Measurements from ENCODE around the gene XPNPEP1. TPM values are rescaled to one million over a fixed set of nuclear protein-coding genes. Genes with fewer than 3 reads are reported as not detected.

XPNPEP1 gene
- total RNA-seq, 1 experiment from 2014 or later: 71.3 TPM

DNA sequence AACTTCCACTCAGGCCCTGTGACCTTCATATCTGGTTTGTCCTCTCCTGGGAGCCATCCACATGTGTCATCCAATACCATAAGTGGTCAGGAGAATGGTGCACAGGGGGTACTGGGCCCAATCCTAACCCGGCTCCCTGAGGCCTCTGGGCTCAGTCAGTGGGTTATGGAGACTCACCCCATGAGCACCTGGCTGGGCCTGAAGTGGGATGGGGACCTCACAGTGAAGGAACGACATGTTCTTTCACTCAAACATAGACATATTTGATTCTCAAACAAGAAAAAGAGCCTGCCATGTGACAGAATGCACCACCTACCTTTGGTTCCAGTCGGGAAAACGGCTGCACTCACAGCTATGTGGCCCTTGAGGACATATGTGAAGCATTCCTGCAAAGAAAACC is 51.8 kb downstream of the XPNPEP1 start:
- Histone ChIP-seq H3K9ac (ENCODE audit: extremely low read depth, insufficient read length, low read length) (no peak overlapping the region), H3K27ac (ENCODE audit: insufficient read length, low read depth, low read length) (no peak overlapping the region), H3K79me1 (ENCODE audit: insufficient read depth, low read depth, low read length, poor library complexity, severe bottlenecking) (no peaks in the 10 kb centered on the region), H3K56ac (ENCODE audit: insufficient read length, low read depth, low read length) (no peak overlapping the region), H4K8ac (replicated peaks; ENCODE audit: insufficient read length, low read depth, low read length) (no peak overlapping the region), H4K5ac (ENCODE audit: insufficient read length, low read depth, low read length) (no peak overlapping the region), H3K4me1 (ENCODE audit: insufficient read depth, low read length) (no peaks in the 10 kb centered on the region), H3K18ac (ENCODE audit: insufficient read length, low read depth, low read length) (no peak overlapping the region), H3K14ac (ENCODE audit: insufficient read depth, low read length) (no peak overlapping the region), H3K9me3 (ENCODE audit: control insufficient read depth, low read depth, low read length) (no peaks in the 10 kb centered on the region), H2BK15ac (ENCODE audit: low read depth, low read length) (no peak overlapping the region), H2BK120ac (ENCODE audit: low read depth, low read length, poor library complexity, severe bottlenecking) (no peak overlapping the region), H4K91ac (ENCODE audit: insufficient read length, low read depth, low read length) (no peak overlapping the region), H3K79me2 (ENCODE audit: insufficient read depth, low read length) (no peaks in the 10 kb centered on the region), H2BK12ac (ENCODE audit: insufficient read length, low read depth, low read length) (no peak overlapping the region), H3T11ph (ENCODE audit: low read length) (no peak overlapping the region), H2BK20ac (ENCODE audit: low read depth, low read length, poor library complexity, severe bottlenecking) (no peak overlapping the region), H3K4ac (ENCODE audit: low read depth, low read length) (no peak overlapping the region), H2BK5ac (ENCODE audit: insufficient read length, low read length) (no peak overlapping the region), H3K23me2 (ENCODE audit: insufficient read length, low read depth, low read length, poor library complexity, severe bottlenecking) (no peaks in the 10 kb centered on the region), H4K20me1 (ENCODE audit: control insufficient read depth, insufficient read depth, insufficient read length) (no peaks in the 10 kb centered on the region), H3K4me2 (ENCODE audit: insufficient read depth, insufficient read length, low read length) (no peak overlapping the region), H2AK5ac (ENCODE audit: insufficient read length, low read length) (no peak overlapping the region), H3K27me3 (ENCODE audit: insufficient read depth, low read length) (no peaks in the 10 kb centered on the region), H2AFZ (ENCODE audit: low read length) (no peak overlapping the region), H3K23ac (ENCODE audit: insufficient read length, low read depth, low read length) (no peak overlapping the region)
- TF ChIP-seq, protein P1, sequence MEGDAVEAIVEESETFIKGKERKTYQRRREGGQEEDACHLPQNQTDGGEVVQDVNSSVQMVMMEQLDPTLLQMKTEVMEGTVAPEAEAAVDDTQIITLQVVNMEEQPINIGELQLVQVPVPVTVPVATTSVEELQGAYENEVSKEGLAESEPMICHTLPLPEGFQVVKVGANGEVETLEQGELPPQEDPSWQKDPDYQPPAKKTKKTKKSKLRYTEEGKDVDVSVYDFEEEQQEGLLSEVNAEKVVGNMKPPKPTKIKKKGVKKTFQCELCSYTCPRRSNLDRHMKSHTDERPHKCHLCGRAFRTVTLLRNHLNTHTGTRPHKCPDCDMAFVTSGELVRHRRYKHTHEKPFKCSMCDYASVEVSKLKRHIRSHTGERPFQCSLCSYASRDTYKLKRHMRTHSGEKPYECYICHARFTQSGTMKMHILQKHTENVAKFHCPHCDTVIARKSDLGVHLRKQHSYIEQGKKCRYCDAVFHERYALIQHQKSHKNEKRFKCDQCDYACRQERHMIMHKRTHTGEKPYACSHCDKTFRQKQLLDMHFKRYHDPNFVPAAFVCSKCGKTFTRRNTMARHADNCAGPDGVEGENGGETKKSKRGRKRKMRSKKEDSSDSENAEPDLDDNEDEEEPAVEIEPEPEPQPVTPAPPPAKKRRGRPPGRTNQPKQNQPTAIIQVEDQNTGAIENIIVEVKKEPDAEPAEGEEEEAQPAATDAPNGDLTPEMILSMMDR (conservative IDR thresholded peaks at IDR 0.05): no peak
- H3K4me1 Mint-ChIP-seq: no peaks in the 10 kb centered on the region
- WGBS (ENCODE audit: extremely low coverage, insufficient read length, low lambda C conversion rate): no CpG with 5 or more reads among the region's 4 CpGs
- H3K36me3 Mint-ChIP-seq (ENCODE audit: insufficient read depth in 1 of 3, low read depth in 3 of 3): peaks cover 11 to 70% (median 38%) of the 10 kb centered on the region in 3 experiments; a peak in 5 of 7 replicates
- no peaks in the 10 kb centered on the region for H3K27me3 Mint-ChIP-seq (ENCODE audit: low read depth)
- H3K27ac Mint-ChIP-seq: no peak overlapping the region
- H3K4me3 Mint-ChIP-seq: no peak overlapping the region
- DNase-seq: no peak
- no peaks in the 10 kb centered on the region for H3K9me3 Mint-ChIP-seq

All from H9 (cell line).